BJ (cell line): ENCODE measurements around the gene KATNAL2. TPM values are rescaled to one million over a fixed set of nuclear protein-coding genes. Genes with fewer than 3 reads are reported as not detected.

Experiments used
- CTCF ChIA-PET: fragments of 350-600 bp; formaldehyde crosslinking; extraction: SDS; loops from one replicate; lab custom pipeline; 2021; ENCODE audit warnings: antibody characterized with exemption, inconsistent platforms; lab: Yijun Ruan, JAX
- POLR2A ChIA-PET: fragments of 300-600 bp; sonication (Branson Sonifier 250); formaldehyde crosslinking; extraction: SDS; loops from one replicate; lab custom pipeline; 2021; ENCODE audit warnings: antibody characterized with exemption; lab: Charles Lee
- DNase-seq: peaks from one replicate; pipeline ENCODE4 v3.0.0-alpha.2; 2011; ENCODE audit warnings: low read depth
- H3K27me3 ChIP-seq: 2 replicates; pipeline ENCODE4 v1.6.0; 2011; ENCODE audit warnings: low read length; ENCODE audit not compliant: control insufficient read depth, insufficient read depth
- H3K36me3 ChIP-seq: 2 replicates; pipeline ENCODE4 v1.5.1; 2011; ENCODE audit warnings: low read length; ENCODE audit not compliant: control insufficient read depth, insufficient read depth
- H3K4me3 ChIP-seq: 2 replicates; pipeline ENCODE4 v1.5.1; 2011; ENCODE audit warnings: low read depth, mild to moderate bottlenecking, control low read depth, low read length
- polyA plus RNA-seq: library from polyadenylated mRNA; depleted of rRNA; stranded (reverse); fragments of >200 nt; gene quantifications from 2 replicates; pipeline ENCODE4 v1.2.3, GENCODE V29; 2011
- TF ChIP-seq, protein P1 (sequence below): IDR thresholded peaks from 2 replicates; pipeline ENCODE4 v1.5.1; 2011; ENCODE audit warnings: low read depth, mild to moderate bottlenecking, control low read depth, inconsistent platforms, low read length, moderate library complexity; ENCODE audit not compliant: insufficient read depth

KATNAL2 gene
- polyA plus RNA-seq, 1 experiment = 1.3 TPM

GRCh38 chr18:47115205-47115604 lies 197.8 kb downstream of the KATNAL2 start:
- Histone ChIP-seq H3K27me3 (no peaks in the 10 kb centered on the region), H3K4me3 (no peak overlapping the region), H3K36me3 (peaks cover 4% of the 10 kb centered on the region)
- ChIA-PET CTCF (interaction anchor here (1.0 to 1.1 kb wide), 2 partner anchors 18 to 35 kb away, joined by 3 to 4 read pairs; partner anchors contain the start of gene HDHD2), POLR2A (no interaction called here)
- TF ChIP-seq, protein P1, sequence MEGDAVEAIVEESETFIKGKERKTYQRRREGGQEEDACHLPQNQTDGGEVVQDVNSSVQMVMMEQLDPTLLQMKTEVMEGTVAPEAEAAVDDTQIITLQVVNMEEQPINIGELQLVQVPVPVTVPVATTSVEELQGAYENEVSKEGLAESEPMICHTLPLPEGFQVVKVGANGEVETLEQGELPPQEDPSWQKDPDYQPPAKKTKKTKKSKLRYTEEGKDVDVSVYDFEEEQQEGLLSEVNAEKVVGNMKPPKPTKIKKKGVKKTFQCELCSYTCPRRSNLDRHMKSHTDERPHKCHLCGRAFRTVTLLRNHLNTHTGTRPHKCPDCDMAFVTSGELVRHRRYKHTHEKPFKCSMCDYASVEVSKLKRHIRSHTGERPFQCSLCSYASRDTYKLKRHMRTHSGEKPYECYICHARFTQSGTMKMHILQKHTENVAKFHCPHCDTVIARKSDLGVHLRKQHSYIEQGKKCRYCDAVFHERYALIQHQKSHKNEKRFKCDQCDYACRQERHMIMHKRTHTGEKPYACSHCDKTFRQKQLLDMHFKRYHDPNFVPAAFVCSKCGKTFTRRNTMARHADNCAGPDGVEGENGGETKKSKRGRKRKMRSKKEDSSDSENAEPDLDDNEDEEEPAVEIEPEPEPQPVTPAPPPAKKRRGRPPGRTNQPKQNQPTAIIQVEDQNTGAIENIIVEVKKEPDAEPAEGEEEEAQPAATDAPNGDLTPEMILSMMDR = no peak
- no peak for DNase-seq

DNA sequence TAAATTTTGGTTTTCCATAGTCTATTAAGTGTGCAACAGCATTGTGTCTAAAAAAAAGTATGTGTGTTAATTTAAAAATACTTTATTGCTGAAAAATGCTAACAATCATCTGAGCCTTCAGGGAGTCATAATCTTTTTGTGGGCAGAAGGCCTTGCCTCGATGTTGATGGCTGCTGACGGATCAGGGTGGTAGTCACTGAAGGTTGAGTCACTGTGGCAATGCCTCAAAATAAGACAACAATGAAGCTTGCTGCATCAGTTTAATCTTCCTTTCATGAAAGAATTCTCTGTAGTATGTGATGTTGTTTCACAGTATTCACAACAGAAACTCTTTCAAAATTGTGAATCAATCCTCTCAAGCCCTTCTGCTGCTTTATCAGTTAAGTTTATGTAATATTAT lies 201.6 kb downstream of the KATNAL2 start:
- POLR2A ChIA-PET = no interaction called here
- TF ChIP-seq, protein P1 = no peak
- no peak for DNase-seq
- Histone ChIP-seq H3K27me3 (no peaks in the 10 kb centered on the region), H3K36me3 (peaks cover 3% of the 10 kb centered on the region; the same call in 1 of the 2 replicates), H3K4me3 (no peak overlapping the region)
- CTCF ChIA-PET = no interaction called here

- no peak for DNase-seq
- no peak overlapping the region for H3K4me3 ChIP-seq
- TF ChIP-seq, protein P1 = no peak
- ChIA-PET CTCF (interaction anchor here (1.5 to 1.7 kb wide), 2 partner anchors 10 to 12 kb away, joined by 5 read pairs; no protein-coding TSS in a partner anchor), POLR2A (no interaction called here)
- 0 out of 2 replicates have a peak, but pooled peaks cover 1% of the 10 kb centered on the region for H3K36me3 ChIP-seq
- H3K27me3 ChIP-seq = no peaks in the 10 kb centered on the region
Observed at GRCh38 chr18:47120428-47120827, 203.0 kb downstream of the KATNAL2 start.

GRCh38 chr18:47121146-47121545 lies 203.7 kb downstream of the KATNAL2 start:
- Histone ChIP-seq H3K27me3 (no peaks in the 10 kb centered on the region), H3K36me3 (0 out of 2 replicates have a peak, but pooled peaks cover 1% of the 10 kb centered on the region), H3K4me3 (no peak overlapping the region)
- TF ChIP-seq, protein P1 = no peak
- POLR2A ChIA-PET = no interaction called here
- no peak for DNase-seq
- CTCF ChIA-PET = interaction anchor here (1.7 kb wide), 1 partner anchor 11 kb away, joined by 5 read pairs; no protein-coding TSS in a partner anchor

DNA sequence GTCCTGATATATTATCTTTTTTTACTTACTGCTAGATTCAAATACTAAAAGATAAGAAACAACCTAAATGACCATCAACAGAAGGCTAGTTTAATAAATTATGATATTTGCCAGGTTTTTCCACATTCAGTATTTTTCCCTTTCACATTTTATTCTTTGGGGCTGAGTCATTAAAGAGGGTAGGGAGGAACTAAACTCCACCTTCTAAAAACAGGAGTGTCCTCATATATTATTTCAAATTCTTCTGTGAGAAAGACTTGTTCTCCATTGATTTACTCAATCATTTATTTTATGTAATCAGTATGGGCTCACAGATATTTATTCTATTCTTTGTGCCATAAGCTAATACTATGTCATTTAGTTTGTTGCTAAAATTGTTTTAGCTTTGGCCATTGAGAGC lies 223.9 kb downstream of the KATNAL2 start:
- Histone ChIP-seq H3K27me3 (no peaks in the 10 kb centered on the region), H3K4me3 (no peak overlapping the region), H3K36me3 (no peaks in the 10 kb centered on the region; the same call in 1 of the 2 replicates)
- DNase-seq = no peak
- TF ChIP-seq, protein P1 = no peak
- CTCF ChIA-PET = no interaction called here
- POLR2A ChIA-PET = no interaction called here
